NB4 (cell line): Measurements from ENCODE around the gene SRA1.

ENCODE experiments used
- DNase-seq: peaks from one replicate; pipeline ENCODE4 v3.0.0; 2010; ENCODE audit warnings: low read depth
- H3K4me3 ChIP-seq: one replicate; pipeline ENCODE4 v1.5.1; 2011; ENCODE audit warnings: mild to moderate bottlenecking, low read depth, low read length, moderate library complexity
- CTCF ChIP-seq: IDR thresholded peaks from one replicate; pipeline ENCODE4 v1.5.1; 2012; ENCODE audit warnings: low read depth, low read length
- MAX ChIP-seq: IDR thresholded peaks from 2 replicates; pipeline ENCODE4 v1.6.1; 2011; ENCODE audit warnings: low read depth, low read length
- MYC ChIP-seq: IDR thresholded peaks from 2 replicates; pipeline ENCODE4 v1.6.1; 2011; ENCODE audit warnings: low read depth, low read length
- POLR2A ChIP-seq: IDR thresholded peaks from 2 replicates; pipeline ENCODE4 v1.6.1; 2011; ENCODE audit warnings: mild to moderate bottlenecking; ENCODE audit not compliant: insufficient read length; ENCODE audit errors: extremely low read depth

Gene SRA1

DNA sequence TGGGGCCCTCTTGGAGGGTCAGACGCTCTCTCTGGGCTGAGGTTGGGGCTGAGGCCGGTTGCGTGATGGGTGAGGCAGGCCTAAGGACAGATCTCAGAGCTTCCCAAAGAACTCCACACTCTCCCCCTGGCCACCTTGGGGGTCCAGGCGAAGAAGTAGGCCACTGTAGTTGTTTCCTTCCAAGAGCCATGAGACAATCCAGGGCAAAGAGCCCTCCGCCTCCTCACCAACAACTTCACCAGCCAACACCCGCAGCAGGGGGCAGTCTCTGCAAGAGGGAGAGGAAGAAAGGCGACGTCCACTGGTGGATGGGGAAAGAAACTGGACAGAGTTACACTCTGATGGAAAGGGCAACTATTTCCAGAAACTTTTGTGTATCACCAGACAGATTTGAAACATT is 18.0 kb upstream of the SRA1 start:
- peak; percentile 63 for DNase-seq
- TF ChIP-seq MYC (no peak), CTCF (peak; percentile 47), POLR2A (no peak), MAX (no peak)
- H3K4me3 ChIP-seq: no peak overlapping the region

GRCh38 chr5:140574165-140574564 is 16.9 kb upstream of the SRA1 start:
- TF ChIP-seq MAX: no peak
- TF ChIP-seq MYC: no peak
- TF ChIP-seq POLR2A: no peak
- TF ChIP-seq CTCF: no peak
- no peak for DNase-seq

DNA sequence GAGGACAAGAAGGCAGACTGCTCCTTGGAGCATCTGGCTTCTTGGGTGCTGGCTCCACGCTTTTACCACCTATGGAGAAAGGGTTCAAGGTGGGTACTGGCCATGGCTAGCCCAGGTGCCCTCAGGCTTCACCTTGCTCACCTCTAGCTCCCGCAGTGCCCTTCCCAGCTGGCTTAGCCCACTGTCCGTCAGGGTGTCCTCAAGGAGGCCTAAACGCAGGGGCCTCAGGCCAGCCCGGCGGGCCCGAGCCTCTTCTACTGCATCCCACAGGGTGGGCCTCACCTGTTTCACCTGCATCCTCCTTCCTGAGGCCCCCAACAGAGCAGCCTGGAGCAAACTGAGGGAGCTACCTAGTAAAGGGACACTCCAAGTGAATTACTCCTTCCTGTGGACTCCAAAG is 16.4 kb upstream of the SRA1 start:
- TF ChIP-seq MYC (no peak), CTCF (no peak), POLR2A (no peak), MAX (no peak)
- DNase-seq: no peak
- no peak overlapping the region for H3K4me3 ChIP-seq

More at GRCh38 chr5:140574165-140574564, 16.9 kb upstream of the SRA1 start:
- H3K4me3 ChIP-seq: no peak overlapping the region

- H3K4me3 ChIP-seq: no peak overlapping the region
- DNase-seq: no peak
- TF ChIP-seq POLR2A: no peak
- TF ChIP-seq CTCF: no peak
- no peak for TF ChIP-seq MAX
- TF ChIP-seq MYC: no peak
Measured at GRCh38 chr5:140571105-140571504, 13.8 kb upstream of the SRA1 start.

DNA sequence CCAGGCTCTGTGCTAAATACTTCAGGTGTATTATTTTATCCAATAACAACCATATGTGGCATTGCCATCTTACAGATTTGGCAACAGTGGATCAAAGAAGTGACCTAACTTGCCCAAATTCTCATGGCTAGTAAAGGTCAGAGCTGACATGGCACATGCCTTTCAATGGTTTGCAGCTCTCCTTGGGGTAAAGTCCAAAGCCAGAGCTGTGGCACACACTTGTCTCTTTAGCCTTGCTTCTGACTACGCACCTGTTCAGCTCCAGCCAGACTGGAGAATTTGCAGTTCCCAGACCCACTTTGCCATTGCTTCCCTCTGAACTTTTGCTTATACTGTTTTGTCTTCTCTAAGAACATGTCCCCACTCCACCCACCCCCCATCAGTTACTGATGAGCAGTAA is 13.2 kb upstream of the SRA1 start:
- TF ChIP-seq MAX (no peak), CTCF (no peak), POLR2A (no peak)
- H3K4me3 ChIP-seq: no peak overlapping the region
- no peak for DNase-seq

- H3K4me3 ChIP-seq: no peak overlapping the region
- DNase-seq: no peak
- TF ChIP-seq MYC (no peak), MAX (no peak), POLR2A (no peak), CTCF (no peak)
Measured at GRCh38 chr5:140570058-140570457, 12.8 kb upstream of the SRA1 start.
